ENCODE results near the gene CNTN5.

DNA sequence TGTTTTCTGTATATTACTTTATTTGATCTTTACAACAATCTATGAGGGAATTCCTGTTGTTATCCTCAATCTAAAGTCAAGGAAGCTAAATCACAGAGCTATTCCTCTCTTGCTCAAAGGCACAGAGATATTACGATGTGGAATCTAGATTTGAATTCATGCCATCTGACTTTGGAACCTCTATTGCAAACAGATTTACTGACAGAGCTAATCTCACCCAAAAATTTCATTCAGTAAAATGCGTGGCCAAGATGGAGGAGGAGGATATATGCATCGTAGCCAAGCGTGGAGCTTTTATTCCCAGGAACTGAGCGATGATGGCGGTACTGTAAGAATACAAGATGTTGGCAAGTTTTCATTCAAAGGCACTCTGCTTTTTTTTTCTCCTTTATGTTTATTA is 791.8 kb downstream of the CNTN5 start:
- TF ChIP-seq CTCF (IDR thresholded peaks at IDR 0.05), result no peak
- TF ChIP-seq EZH2 (IDR thresholded peaks at IDR 0.05; ENCODE audit: borderline replicate concordance, insufficient read depth, low read depth, low read length, poor library complexity, severe bottlenecking), result no peak

Data from B cell (primary cell).